Thoracic aorta (tissue), 2 donors: ENCODE data around the gene FHIT. TPM values are rescaled to one million over a fixed set of nuclear protein-coding genes. Genes with fewer than 3 reads are reported as not detected.

Experiments used
- ATAC-seq: fragments of 150-250 bp; one replicate; pipeline ENCODE4 v1.8.0; 2017; ENCODE audit warnings: low read depth; ENCODE audit not compliant: insufficient number of reproducible peaks, low FRiP score
- DNase-seq: peaks from one replicate; pipeline ENCODE4 v3.0.0-alpha.2; 2020; ENCODE audit warnings: low spot score
- H3K27ac ChIP-seq, 2 donors: fragments of 200-600 bp; sonication (generic); 1 replicate in 1 of 2; 2 replicates in 1 of 2; pipeline ENCODE4 v1.5.1; 2016; ENCODE audit warnings: mild to moderate bottlenecking in 2 of 2, moderate library complexity in 2 of 2
- H3K27me3 ChIP-seq: fragments of 200-600 bp; sonication (generic); replicated peaks from 2 replicates; pipeline ENCODE4 v1.6.0; 2016; ENCODE audit warnings: mild to moderate bottlenecking; ENCODE audit not compliant: insufficient read depth
- H3K36me3 ChIP-seq: fragments of 200-600 bp; sonication (generic); one replicate; pipeline ENCODE4 v1.5.1; 2016
- H3K4me1 ChIP-seq, 2 donors: fragments of 200-600 bp; sonication (generic); 1 replicate in 1 of 2; 2 replicates in 1 of 2; pipeline versions ENCODE4 v1.5.1 to v1.6.0; 2016; ENCODE audit warnings: low read depth in 2 of 2, mild to moderate bottlenecking in 1 of 2; ENCODE audit not compliant: control insufficient read depth in 1 of 2
- H3K4me3 ChIP-seq: fragments of 200-600 bp; sonication (generic); 2 replicates; pipeline ENCODE4 v1.5.1; 2016; ENCODE audit warnings: mild to moderate bottlenecking
- H3K9me3 ChIP-seq: fragments of 200-600 bp; sonication (generic); 2 replicates; pipeline ENCODE4 v1.5.1; 2016
- total RNA-seq, 2 donors: library from RNA; depleted of rRNA; stranded (reverse); fragments of >200 nt; gene quantifications; one replicate each; pipeline versions ENCODE4 v1.1.0 to v1.2.3, GENCODE V29; 2016
- TF ChIP-seq, protein P1 (sequence below): fragments of 200-600 bp; sonication (generic); IDR thresholded peaks from one replicate; pipeline ENCODE4 v1.5.1; 2019; ENCODE audit warnings: antibody characterized with exemption

Gene FHIT
- total RNA-seq, 2 donors from 2014 or later: 2.0 to 2.3 TPM

DNA sequence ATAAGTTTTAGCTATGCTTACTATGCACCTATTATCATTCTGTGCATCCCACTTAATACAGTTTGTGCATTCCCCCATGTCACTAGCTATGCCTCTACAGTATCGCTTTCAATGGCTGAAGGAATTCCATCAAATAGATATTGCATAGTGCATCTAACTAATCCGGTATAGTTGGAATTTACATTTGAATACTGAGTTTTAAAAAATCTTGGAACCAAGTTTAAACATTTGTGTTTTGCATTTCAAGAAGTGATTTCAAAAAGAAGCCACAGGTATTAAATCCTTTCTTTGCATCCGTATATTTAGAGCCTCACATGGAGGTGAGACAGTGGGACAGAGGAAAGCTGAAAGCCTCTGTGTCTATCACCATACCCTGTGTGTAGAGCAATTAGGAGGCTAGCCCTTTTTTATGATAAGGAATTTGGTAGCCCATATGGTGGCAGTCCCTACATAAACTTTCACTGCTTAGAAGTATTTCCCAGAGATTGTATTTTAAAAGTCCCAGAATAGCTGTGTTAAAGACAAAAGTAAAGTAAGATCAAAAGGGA, 1241.2 kb downstream of the FHIT start:
- TF ChIP-seq, protein P1, sequence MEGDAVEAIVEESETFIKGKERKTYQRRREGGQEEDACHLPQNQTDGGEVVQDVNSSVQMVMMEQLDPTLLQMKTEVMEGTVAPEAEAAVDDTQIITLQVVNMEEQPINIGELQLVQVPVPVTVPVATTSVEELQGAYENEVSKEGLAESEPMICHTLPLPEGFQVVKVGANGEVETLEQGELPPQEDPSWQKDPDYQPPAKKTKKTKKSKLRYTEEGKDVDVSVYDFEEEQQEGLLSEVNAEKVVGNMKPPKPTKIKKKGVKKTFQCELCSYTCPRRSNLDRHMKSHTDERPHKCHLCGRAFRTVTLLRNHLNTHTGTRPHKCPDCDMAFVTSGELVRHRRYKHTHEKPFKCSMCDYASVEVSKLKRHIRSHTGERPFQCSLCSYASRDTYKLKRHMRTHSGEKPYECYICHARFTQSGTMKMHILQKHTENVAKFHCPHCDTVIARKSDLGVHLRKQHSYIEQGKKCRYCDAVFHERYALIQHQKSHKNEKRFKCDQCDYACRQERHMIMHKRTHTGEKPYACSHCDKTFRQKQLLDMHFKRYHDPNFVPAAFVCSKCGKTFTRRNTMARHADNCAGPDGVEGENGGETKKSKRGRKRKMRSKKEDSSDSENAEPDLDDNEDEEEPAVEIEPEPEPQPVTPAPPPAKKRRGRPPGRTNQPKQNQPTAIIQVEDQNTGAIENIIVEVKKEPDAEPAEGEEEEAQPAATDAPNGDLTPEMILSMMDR: no peak
- no peaks in the 10 kb centered on the region for H3K27me3 ChIP-seq
- DNase-seq: no peak
- no peaks in the 10 kb centered on the region for H3K36me3 ChIP-seq
- no peak overlapping the region for H3K27ac ChIP-seq
- no peaks in the 10 kb centered on the region for H3K4me1 ChIP-seq
- no peaks in the 10 kb centered on the region for H3K9me3 ChIP-seq
- no peak for ATAC-seq
- no peak overlapping the region for H3K4me3 ChIP-seq

DNA sequence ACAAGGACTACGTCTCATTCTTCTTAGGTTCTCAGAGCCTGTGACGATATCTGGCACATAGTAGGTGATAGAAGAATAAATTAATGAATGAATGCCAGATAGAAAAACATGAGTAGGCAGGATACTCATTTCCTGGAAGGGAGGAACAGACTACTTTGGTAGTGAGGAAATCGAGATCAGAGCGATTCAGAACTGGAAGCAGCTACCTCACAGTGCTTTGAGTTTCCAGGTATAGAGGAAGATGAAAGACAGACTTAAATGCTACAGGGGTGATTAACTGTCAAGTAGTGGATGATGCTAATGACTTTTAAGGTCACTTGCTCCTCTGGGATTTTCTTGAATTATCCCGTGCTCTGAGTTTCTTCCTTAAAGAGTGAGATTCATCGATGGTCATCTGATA, 1249.9 kb downstream of the FHIT start:
- Histone ChIP-seq H3K36me3 (no peaks in the 10 kb centered on the region), H3K27ac (no peak overlapping the region), H3K4me3 (no peak overlapping the region), H3K27me3 (no peaks in the 10 kb centered on the region), H3K9me3 (no peaks in the 10 kb centered on the region), H3K4me1 (no peaks in the 10 kb centered on the region)
- ATAC-seq (no peak), DNase-seq (no peak)
- TF ChIP-seq, protein P1: no peak

- Histone ChIP-seq H3K27me3 (no peaks in the 10 kb centered on the region), H3K27ac (no peak overlapping the region), H3K4me3 (no peak overlapping the region), H3K4me1 (no peaks in the 10 kb centered on the region), H3K9me3 (no peaks in the 10 kb centered on the region), H3K36me3 (no peaks in the 10 kb centered on the region)
- ATAC-seq (no peak), DNase-seq (no peak)
- TF ChIP-seq, protein P1: no peak
Observed at GRCh38 chr3:60000311-60001105, 1250.7 kb downstream of the FHIT start.

GRCh38 chr3:59998058-59998457, 1253.2 kb downstream of the FHIT start:
- no peaks in the 10 kb centered on the region for H3K27me3 ChIP-seq
- H3K4me3 ChIP-seq: no peak overlapping the region
- no peaks in the 10 kb centered on the region for H3K4me1 ChIP-seq
- no peaks in the 10 kb centered on the region for H3K36me3 ChIP-seq
- DNase-seq (no peak), ATAC-seq (no peak)
- no peaks in the 10 kb centered on the region for H3K9me3 ChIP-seq
- H3K27ac ChIP-seq: no peak overlapping the region
- TF ChIP-seq, protein P1: no peak

DNA sequence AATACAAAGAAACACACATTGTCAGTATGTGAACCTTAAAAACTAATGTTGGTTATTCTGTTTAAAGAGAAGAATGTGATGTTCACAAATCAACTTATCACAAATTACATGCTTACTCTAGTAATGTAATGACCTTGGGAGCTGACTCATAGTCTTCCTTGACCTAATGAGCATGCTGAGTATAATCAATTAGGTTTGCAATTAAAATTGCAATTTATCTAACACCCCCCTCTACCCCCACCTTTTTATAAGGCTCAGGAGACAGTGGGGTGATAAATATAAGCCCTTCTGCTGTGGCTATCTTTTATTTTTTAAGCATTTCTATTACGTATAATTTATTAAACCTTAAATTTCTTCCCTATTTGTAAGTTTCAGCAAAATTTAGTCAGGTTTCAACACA, 1253.7 kb downstream of the FHIT start:
- H3K4me3 ChIP-seq: no peak overlapping the region
- DNase-seq: no peak
- no peak overlapping the region for H3K27ac ChIP-seq
- no peaks in the 10 kb centered on the region for H3K36me3 ChIP-seq
- H3K4me1 ChIP-seq: no peaks in the 10 kb centered on the region
- ATAC-seq: no peak
- no peaks in the 10 kb centered on the region for H3K27me3 ChIP-seq
- TF ChIP-seq, protein P1: no peak
- no peaks in the 10 kb centered on the region for H3K9me3 ChIP-seq
